Embryonic facial prominence (tissue), 1 donor: ENCODE results near the gene BAG3.
"Not testable (repeated sequence)": the region's sequence is repeated elsewhere in the genome, so short reads cannot be mapped to it uniquely, and the experiment has no call there.

Experiments used
- DNase-seq: peaks from one replicate; pipeline ENCODE4 v3.0.0-alpha.2; 2016; ENCODE audit errors: extremely low spot score

BAG3 gene

GRCh38 chr10:119650692-119651513 lies at the start of gene BAG3:
Gene BAG3 (plus strand): TSS chr10:119651380. CDS start chr10:119651676, 296 bp downstream.
- DNase-seq, result peak; percentile 72

GRCh38 chr10:119602241-119603095 lies 48.7 kb upstream of the BAG3 start:
- DNase-seq, result no peak

- DNase-seq, result no peak
These were observed 46.7 kb upstream of the BAG3 start for GRCh38 chr10:119604468-119604867.

- no peak for DNase-seq
These were observed 42.6 kb upstream of the BAG3 start for GRCh38 chr10:119608316-119609155.

- DNase-seq, result no peak
These were observed 41.7 kb upstream of the BAG3 start for GRCh38 chr10:119609516-119609915.

- no peak for DNase-seq
These were observed 39.7 kb upstream of the BAG3 start for GRCh38 chr10:119611433-119611832.

- DNase-seq, result no peak
These were observed 37.4 kb upstream of the BAG3 start for GRCh38 chr10:119613741-119614140.

- no peak for DNase-seq
These were observed 36.5 kb upstream of the BAG3 start for GRCh38 chr10:119614686-119615085.

GRCh38 chr10:119616882-119617570 lies 34.2 kb upstream of the BAG3 start:
- no peak for DNase-seq

- no peak for DNase-seq
These were observed 32.0 kb upstream of the BAG3 start for GRCh38 chr10:119619215-119619614.

GRCh38 chr10:119619811-119620210 lies 31.4 kb upstream of the BAG3 start:
- not testable (repeated sequence) for DNase-seq

- no peak for DNase-seq
These were observed 30.7 kb upstream of the BAG3 start for GRCh38 chr10:119620241-119621077.

- no peak for DNase-seq
These were observed 30.1 kb upstream of the BAG3 start for GRCh38 chr10:119621078-119621384.

- no peak for DNase-seq
These were observed 25.5 kb upstream of the BAG3 start for GRCh38 chr10:119625570-119626280.

GRCh38 chr10:119630300-119630699 lies 20.9 kb upstream of the BAG3 start:
- DNase-seq, result no peak

GRCh38 chr10:119633538-119634218 lies 17.5 kb upstream of the BAG3 start:
- no peak for DNase-seq

- DNase-seq, result no peak
These were observed 17.0 kb upstream of the BAG3 start for GRCh38 chr10:119634219-119634544.

- DNase-seq, result no peak
These were observed 13.5 kb upstream of the BAG3 start for GRCh38 chr10:119637631-119638030.

- DNase-seq, result no peak
These were observed 12.2 kb upstream of the BAG3 start for GRCh38 chr10:119638982-119639381.
